ENCODE results near the gene TNFRSF12A.

TNFRSF12A gene

GRCh38 chr16:2986623-2987188 is 33.5 kb upstream of the TNFRSF12A start:
- no peak for DNase-seq

GRCh38 chr16:2987286-2987685 is 32.9 kb upstream of the TNFRSF12A start:
- no peak for DNase-seq

DNA sequence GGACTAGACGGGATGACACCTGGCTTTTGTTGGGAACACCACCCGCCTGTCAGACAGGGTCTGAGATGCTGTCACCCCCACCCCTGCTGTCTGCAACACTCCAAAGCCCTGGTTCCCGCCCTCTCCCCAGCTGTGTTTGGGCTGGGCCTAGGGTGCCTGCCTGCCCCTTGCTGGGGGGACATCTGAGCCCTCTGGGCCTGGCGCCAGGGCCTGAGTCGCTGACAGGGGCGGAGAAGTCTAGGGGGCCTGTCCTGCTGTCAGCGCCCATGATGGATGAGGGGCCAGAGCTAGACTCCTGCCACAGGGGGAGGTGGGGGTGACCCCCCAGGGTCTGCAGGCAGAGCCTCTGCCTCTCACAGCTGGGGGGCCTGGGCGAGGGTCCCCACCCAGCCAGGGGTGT is 32.3 kb upstream of the TNFRSF12A start:
- no peak for DNase-seq

DNA sequence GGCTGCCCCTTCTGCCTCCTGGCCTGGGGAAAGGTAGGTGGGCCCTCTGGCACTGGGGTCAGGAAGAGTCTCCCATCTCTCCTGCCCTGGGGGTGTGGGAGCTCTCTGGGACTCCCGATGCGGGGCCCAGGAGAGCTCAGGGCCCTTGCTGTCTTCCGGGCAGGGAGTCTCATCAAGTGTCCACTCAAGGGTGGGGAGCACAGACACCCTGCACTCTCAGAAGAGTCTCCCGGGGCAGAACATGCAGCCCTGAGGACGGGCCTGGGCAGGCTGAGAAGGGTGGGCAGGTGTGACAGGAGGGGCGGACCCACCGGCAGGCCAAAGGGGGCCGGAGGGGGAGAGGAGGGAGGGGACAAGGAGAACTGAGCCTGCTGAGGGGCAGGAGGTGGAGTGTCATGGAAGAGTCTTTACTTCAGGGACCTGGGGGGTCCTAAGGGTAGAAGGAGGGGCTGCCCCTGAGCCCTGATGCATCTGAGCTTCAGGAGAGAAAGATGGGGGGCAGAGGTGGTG is 31.5 kb upstream of the TNFRSF12A start:
- DNase-seq: no peak

- no peak for DNase-seq
These were observed 29.3 kb upstream of the TNFRSF12A start for GRCh38 chr16:2990891-2991290.

DNA sequence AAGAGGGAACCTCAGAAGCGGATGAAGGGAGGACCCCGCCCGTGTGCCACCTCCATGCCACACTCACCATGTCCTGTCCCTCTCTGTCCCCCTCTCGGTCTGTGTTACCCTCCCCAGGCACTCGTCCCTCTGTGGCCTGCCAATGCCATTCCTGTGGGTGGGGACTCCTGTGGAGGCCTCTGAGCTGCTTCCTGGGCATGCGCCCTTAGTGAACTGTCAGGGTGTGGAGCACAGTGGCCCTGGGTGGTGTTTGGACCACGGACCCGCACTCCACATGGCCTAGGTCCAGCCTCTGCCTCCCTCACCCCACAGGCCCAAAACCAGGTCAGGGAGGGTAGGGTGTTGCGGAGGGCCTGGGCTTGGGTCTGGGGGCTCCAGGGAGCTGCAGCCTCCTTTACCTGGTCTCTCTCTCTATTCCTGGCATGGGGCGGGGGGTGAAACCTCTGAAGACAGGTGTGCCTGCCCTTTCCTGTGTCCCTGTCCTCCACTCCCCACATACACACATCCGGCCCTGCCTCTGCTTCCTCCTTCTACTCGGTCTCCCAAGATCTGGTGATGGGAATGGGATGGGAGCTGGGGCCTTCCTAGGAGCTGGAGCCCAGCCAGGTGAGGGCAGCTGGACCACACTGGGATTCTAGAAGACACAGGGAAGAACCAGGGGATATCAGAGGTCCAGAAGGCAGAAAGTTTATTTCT is 28.5 kb upstream of the TNFRSF12A start:
- DNase-seq: no peak

DNA sequence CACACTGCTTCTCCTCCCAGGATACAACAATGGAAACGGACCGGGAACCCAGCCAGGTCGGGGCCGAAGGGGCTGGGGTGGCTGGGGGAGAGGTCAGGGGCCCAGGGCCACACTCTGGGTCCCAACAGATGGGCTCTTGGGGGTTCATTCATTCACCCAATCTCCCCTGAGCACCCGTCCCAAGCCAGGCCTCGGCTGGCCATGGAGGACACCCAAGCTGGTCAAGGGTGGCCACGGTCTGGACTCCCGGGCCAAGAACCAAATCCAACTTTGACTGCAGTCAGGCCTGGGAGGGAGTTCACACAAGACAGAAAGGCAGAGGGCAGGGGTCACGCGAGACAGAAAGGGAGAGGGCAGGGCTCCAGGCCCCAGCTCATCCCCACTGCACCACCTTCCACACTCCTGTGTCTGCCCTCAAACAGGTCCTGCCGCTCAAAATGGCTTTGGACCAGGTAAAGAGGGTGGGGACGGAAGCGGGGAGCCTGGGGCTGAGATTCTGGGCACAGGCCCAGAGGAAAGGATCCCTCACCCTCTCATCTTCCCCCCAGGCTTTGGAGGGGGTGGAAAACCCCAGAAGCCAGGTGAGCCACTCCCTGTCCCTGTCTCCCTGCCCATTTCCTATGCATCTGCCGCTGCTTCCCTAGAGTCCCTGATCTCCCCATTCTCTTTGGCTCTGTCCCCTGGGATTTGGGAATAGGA is 27.6 kb upstream of the TNFRSF12A start:
- DNase-seq: no peak

GRCh38 chr16:2996298-2996697 is 23.9 kb upstream of the TNFRSF12A start:
- no peak for DNase-seq

DNA sequence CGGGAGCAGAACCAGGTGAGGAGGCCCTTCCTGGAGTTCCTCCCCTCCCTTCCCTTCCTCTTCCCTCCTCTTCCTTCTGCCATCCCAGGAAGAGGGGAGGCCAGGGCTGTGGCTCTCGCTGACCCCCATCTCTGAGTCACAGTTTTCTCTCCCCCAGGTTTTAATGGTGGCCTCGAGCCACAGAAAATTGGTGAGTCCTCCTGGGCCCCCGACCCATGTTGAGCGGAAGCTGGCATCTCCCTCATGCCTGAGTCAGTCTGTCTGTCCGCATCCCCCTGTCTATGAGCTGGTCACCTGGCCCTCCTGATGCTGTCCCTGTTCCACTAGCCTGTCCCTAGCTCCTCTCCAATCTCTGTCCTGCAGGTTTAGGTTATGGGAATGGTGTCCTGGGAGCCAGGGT is 20.2 kb upstream of the TNFRSF12A start:
- no peak for DNase-seq

- no peak for DNase-seq
These were observed 19.6 kb upstream of the TNFRSF12A start for GRCh38 chr16:3000540-3000939.

DNA sequence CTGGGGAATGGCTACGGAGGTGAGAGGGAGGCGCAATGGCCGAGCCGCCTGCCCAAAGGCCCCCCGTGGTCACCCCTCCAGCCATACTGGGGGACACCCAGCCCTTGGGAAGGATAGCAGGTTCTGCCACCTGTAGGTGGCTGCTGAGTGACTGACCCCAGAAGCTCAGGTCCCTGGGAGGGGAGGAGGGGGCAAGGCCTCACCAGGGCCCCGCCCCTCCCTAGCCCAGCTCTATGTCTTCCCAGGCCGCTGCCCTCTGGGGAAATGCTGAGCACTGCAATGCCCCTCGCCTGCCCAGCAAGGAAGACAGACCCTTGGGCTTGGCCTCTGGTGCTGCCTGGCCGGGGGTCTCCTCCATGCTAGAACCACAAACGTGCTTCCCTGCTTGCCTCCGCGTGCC is 18.9 kb upstream of the TNFRSF12A start:
- DNase-seq: no peak

DNA sequence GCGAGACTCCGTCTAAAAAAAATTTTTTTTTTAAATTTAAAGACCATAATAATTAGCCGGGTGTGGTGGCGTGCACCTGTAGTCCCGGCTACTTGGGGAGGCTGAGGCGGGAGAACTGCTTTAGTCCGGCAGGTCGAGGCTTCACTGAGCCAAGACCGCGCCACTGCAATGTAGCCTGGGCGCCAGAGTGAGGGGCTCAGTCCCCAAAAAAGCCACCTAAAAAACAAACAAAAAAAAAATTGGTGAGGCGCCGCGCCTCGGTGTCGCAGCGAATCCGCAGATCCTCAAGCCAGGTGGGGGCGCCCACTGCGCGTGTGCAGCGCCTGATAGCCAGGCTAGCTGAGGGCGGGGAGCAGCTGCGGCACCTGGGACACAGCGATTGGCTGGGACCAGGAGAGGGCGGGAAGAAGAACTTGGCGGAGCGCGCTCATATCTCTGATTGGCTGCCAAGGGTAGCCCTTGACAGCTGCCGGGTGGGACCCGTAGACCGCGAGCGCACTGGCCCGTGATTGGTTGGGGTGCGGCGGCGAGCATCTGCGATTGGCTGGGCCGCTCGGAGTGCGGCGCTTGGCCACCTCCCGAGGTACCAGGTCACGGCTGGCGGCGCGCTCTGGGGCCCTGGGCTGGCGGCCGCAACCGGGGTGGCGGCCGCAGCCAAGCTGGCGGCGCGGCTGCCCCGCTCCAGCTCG is 16.4 kb upstream of the TNFRSF12A start:
- DNase-seq: peak; percentile 85

- no peak for DNase-seq
These were observed 15.8 kb upstream of the TNFRSF12A start for GRCh38 chr16:3004319-3004718.

- no peak for DNase-seq
These were observed 15.3 kb upstream of the TNFRSF12A start for GRCh38 chr16:3004781-3005284.

- DNase-seq: no peak
These were observed 12.9 kb upstream of the TNFRSF12A start for GRCh38 chr16:3007059-3007956.

DNA sequence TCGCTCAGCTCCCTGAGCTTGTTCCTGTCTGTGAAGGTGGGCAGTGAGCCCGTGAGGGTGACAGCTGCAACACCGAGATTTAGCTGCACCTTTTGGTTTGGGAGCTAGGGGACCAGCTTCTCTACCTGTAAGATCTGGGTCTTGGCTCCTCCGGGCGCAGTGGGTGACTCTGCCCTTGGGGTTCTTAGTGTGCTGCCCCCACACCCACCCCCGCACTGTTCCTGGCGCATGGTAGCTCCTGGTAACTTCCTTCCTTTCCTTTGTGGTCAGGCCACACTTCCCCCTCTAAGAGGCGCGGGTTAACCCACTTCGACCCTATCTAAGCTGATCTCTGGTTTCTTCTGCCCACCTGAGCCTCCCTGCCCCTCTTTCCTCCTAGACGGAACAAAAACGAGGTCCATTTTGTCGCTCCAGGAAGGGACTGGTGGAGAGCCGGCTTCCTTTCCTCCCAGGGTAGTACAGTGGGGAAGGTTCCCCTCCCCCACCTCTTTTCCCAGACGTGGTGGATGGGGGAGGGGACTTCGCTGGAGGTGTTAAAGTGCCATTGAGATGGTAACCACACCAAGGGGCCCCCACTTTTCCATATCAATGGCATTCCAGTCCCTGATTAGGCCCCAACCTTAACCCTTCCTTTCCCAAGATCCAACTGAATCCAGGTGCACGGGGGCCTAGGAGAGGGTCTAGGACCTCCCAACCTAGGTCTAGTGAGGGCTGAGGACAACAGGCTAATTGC is 12.0 kb upstream of the TNFRSF12A start:
- DNase-seq: no peak

DNA sequence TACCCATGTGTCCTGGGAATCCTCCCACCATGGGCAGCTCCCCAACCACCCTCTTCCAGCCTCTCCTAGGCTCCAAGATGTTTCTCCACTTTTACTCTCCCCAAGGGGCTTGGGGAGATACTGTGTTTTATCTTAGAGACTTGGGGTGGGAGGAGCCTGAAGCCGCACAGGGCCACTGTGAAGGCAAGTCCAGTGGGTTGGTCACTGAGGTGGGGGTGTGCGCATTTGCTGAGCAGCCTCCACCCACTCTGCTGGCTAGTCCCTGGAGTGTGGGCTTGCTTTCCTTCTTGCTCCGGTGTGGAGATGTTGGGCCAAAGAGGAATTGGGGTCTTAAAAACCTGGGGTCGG is 11.5 kb upstream of the TNFRSF12A start:
- no peak for DNase-seq

DNA sequence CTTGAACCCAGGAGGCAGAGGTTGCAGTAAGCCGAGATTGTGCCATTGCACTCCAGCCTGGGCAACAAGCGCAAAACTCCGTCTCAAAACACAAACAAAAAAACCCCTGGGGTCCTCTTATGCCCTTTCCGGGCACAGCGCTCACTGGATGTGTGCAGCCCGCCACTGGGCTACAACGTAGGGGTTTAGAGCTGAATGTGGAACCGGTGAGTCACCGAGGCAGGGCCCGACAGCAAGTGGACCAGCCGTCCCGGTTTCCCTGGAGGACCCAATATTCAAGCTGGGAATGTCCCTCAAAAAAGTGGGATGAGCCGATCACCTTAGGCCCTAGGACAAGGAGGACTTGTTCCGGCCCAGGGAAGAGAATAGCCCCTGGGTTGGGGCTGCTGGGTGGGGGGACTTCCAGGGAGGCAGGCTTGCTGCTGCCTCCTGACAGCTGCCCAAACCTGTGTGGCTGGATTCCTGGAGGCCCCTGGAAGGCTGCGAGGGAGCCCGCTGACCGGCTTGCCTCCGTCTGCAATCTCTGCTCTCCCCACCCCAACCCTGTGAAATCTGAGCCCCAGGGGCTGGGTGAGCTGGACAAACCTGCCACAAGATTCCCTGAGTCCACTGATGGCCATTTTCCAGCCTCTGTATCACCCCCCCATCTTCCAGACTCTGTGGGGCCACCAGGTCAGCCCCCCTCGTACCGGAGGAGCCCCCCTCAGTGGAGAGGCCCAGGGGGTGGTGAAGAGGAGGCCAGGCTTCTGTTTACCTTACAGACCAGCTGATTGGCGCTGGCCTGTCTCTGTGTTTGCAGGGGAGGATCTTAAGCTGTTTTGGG is 10.4 kb upstream of the TNFRSF12A start:
- DNase-seq: no peak

DNA sequence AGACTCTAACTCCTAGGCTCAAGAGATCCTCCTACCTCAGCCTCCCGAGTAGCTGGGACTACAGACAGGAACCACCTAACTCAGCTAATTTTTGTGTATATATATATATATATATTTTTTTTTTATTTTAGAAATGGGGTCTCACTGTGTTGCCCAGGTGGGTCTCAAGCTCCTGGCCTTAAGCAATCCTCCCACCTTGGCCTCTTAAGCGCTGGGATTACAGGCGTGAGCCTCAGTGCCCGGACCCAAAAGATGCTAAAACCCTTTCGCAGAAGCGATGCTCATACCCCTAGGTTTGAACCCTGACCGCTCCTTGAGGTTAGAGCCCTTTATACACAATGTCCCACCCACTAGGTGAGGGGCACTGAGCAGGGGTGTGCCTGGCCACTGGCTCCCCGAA is 9.7 kb upstream of the TNFRSF12A start:
- no peak for DNase-seq

DNA sequence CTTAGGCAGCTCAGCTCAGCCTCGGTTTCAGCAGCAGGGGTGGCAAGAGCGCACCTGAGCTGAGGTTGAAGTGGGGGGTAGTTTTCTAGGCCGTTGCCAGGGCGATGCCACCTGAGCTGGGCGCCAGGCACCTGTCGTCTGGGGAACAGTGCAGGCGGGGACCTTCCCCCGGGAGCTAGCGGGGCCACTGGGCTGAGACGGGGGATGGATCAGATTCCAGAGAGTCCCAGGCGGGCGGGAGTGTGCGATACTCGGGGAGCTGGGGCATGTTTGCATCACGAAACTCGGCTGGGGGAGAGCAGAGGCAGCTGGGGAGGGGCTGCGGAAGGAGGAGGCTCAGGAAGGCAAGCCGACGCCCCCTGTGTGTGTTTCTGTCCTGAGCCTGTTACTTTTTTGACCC is 7.9 kb upstream of the TNFRSF12A start:
- no peak for DNase-seq

All from NK-92 treated with Interleukin-12 subunit alpha and Interleukin-12 subunit beta, amount 100 ng/mL, for 24 hours (cell line).